ENCODE data around the gene ITLN1. TPM values are rescaled to one million over a fixed set of nuclear protein-coding genes. Genes with fewer than 3 reads are reported as not detected.

ITLN1 gene
- total and polyA plus RNA-seq, 2 donors (not counting 3 experiments of a cell fraction or from before 2014, with no cell fraction given) = 0.12 TPM; not detected in 1

DNA sequence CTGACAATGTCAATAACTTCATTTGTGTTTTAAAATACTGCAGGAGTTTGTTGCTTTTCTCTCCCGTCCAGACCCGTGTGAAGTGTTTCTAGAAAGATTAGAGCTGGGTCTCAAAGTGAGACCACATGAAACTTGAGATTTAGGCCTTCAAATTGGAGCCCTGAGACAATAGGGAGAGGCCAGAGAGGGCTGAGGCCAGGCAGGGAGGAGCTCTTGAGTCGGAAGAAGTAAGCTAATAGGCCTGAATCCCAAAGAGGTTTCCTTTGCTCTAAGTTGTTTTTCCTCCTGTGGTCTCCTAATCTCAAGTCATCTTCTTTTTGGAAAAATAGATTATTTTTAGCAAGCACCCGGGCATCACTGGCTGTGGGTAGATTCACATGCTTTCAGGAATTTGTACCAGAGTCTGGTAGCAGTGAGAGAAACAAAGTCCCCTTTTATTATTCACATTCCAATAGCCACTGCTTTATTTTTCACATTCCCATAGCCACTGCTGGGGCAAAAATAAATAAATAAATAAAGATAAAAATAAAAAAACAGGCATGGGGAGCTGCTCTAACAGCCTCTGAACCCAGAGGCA, 47.9 kb downstream of the ITLN1 start:
- intact Hi-C loops (cut with micrococcal nuclease) = no loop called here
- BruUV-seq (replicated peaks) = no TSS peak
- Histone ChIP-seq H3K27me3 (ENCODE audit: control insufficient read depth in 2 of 2, insufficient read depth in 2 of 2, low read length in 2 of 2) (no peaks in the 10 kb centered on the region), H3K79me2 (ENCODE audit: control insufficient read depth, insufficient read depth, low read length) (no peaks in the 10 kb centered on the region), H4K20me1 (replicated peaks; ENCODE audit: control insufficient read depth, extremely low read depth, insufficient read depth, low read length) (no peaks in the 10 kb centered on the region), H3K9ac (replicated peaks; ENCODE audit: extremely low read depth, insufficient read depth, low read length) (no peak overlapping the region), H3K9me3 (replicated peaks; ENCODE audit: control insufficient read depth, insufficient read depth, low read length) (no peaks in the 10 kb centered on the region), H2AFZ (ENCODE audit: low read depth, low read length) (no peak overlapping the region), H3K4me3 (replicated peaks in 1 of 3; ENCODE audit: insufficient read depth in 1 of 3, low read depth in 1 of 3, low read length in 3 of 3) (no peak overlapping the region), H3K4me1 (ENCODE audit: control insufficient read depth, extremely low read depth, insufficient read depth, low read length) (no peaks in the 10 kb centered on the region), H3K4me2 (ENCODE audit: insufficient read depth, low read length) (no peak overlapping the region), H3K36me3 (ENCODE audit: control insufficient read depth in 2 of 2, extremely low read depth in 1 of 2, insufficient read depth in 2 of 2, low read length in 2 of 2) (no peaks in the 10 kb centered on the region), H3K9me1 (replicated peaks; ENCODE audit: control insufficient read depth, extremely low read depth, insufficient read depth, low read length) (no peaks in the 10 kb centered on the region), H3K27ac (ENCODE audit: insufficient read depth, low read depth, low read length) (no peak overlapping the region)
- FAIRE-seq (no peak), DNase-seq (ENCODE audit: low read depth, low spot score) (no peak)
- POLR2A ChIA-PET = interaction anchor here (0.6 kb wide), 1 partner anchor 73 kb away, joined by 3 read pairs; no protein-coding TSS in a partner anchor
- CTCF ChIA-PET = interaction anchor here (1.4 to 5.3 kb wide), 4 partner anchors 115 to 302 kb away, joined by 5 to 57 read pairs (median 27); partner anchors contain the start of genes ITLN2 and KLHDC9
- dilution Hi-C loops (cut with MboI; ENCODE audit: extremely low pct_ligation_motif_present, low sequenced_read_pairs) = no loop called here
- no peak for TF ChIP-seq GATA2 (IDR thresholded peaks at IDR 0.05; ENCODE audit: insufficient read depth, insufficient read length, low read depth, low read length)
- no peak for TF ChIP-seq POLR2A (IDR thresholded peaks at IDR 0.05; ENCODE audit: low read depth, low read length)
- TF ChIP-seq, protein P1, sequence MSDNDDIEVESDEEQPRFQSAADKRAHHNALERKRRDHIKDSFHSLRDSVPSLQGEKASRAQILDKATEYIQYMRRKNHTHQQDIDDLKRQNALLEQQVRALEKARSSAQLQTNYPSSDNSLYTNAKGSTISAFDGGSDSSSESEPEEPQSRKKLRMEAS (IDR thresholded peaks at IDR 0.05; ENCODE audit: insufficient read depth, insufficient read length) = no peak
- TF ChIP-seq, protein P2, sequence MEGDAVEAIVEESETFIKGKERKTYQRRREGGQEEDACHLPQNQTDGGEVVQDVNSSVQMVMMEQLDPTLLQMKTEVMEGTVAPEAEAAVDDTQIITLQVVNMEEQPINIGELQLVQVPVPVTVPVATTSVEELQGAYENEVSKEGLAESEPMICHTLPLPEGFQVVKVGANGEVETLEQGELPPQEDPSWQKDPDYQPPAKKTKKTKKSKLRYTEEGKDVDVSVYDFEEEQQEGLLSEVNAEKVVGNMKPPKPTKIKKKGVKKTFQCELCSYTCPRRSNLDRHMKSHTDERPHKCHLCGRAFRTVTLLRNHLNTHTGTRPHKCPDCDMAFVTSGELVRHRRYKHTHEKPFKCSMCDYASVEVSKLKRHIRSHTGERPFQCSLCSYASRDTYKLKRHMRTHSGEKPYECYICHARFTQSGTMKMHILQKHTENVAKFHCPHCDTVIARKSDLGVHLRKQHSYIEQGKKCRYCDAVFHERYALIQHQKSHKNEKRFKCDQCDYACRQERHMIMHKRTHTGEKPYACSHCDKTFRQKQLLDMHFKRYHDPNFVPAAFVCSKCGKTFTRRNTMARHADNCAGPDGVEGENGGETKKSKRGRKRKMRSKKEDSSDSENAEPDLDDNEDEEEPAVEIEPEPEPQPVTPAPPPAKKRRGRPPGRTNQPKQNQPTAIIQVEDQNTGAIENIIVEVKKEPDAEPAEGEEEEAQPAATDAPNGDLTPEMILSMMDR (IDR thresholded peaks at IDR 0.05; ENCODE audit: extremely low read depth in 1 of 2, insufficient read depth in 1 of 2, low read depth in 1 of 2, low read length in 2 of 2) = no peak
- TF ChIP-seq FOS (IDR thresholded peaks at IDR 0.05; ENCODE audit: borderline replicate concordance, insufficient read depth, low read length) = no peak
- no peak for TF ChIP-seq MYC (IDR thresholded peaks at IDR 0.05; ENCODE audit: low read depth, low read length)
- no peak for TF ChIP-seq POLR2AphosphoS5 (IDR thresholded peaks at IDR 0.05; ENCODE audit: insufficient read depth, low read depth, low read length)
- TF ChIP-seq EZH2 (IDR thresholded peaks at IDR 0.05; ENCODE audit: borderline replicate concordance, low read depth, low read length, severe bottlenecking) = no peak
- TF ChIP-seq JUN (IDR thresholded peaks at IDR 0.05; ENCODE audit: borderline replicate concordance, insufficient read depth, insufficient read length, low read depth) = no peak
